Small intestine (tissue), 16 donors: Measurements from ENCODE around the gene MAGEB2. TPM values are rescaled to one million over a fixed set of nuclear protein-coding genes. Genes with fewer than 3 reads are reported as not detected.
"Not testable (repeated sequence)": the region's sequence is repeated elsewhere in the genome, so short reads cannot be mapped to it uniquely, and the experiment has no call there.

Experiments
- DNase-seq, 2 donors: peaks; one replicate each; pipeline versions ENCODE4 v3.0.0 to v3.0.0-alpha.2; 2013
- FAIRE-seq: peaks from 2 replicates; lab custom pipeline; 2012; peaks lifted over from hg19 to GRCh38; lab: Jason Lieb, UNC
- H3K27ac ChIP-seq, 3 donors: one replicate each; pipeline ENCODE4 v1.5.1; 2013; ENCODE audit warnings: low read length in 2 of 3, mild to moderate bottlenecking in 2 of 3, control low read depth in 1 of 3, inconsistent platforms in 1 of 3, low read depth in 1 of 3, moderate library complexity in 1 of 3
- H3K27me3 ChIP-seq, 3 donors: one replicate each; pipeline ENCODE4 v1.6.1; 2013; ENCODE audit warnings: low read length in 3 of 3, inconsistent platforms in 1 of 3; ENCODE audit not compliant: control insufficient read depth in 3 of 3, insufficient read depth in 3 of 3
- H3K36me3 ChIP-seq, 3 donors: one replicate each; pipeline ENCODE4 v1.6.1; 2013; ENCODE audit warnings: low read length in 3 of 3, inconsistent platforms in 1 of 3, low read depth in 1 of 3, mild to moderate bottlenecking in 1 of 3, moderate library complexity in 1 of 3; ENCODE audit not compliant: control insufficient read depth in 3 of 3, insufficient read depth in 2 of 3
- H3K4me1 ChIP-seq, 3 donors: one replicate each; pipeline ENCODE4 v1.6.1; 2013; ENCODE audit warnings: low read length in 2 of 3, inconsistent platforms in 1 of 3, low read depth in 1 of 3, mild to moderate bottlenecking in 1 of 3, moderate library complexity in 1 of 3; ENCODE audit not compliant: control insufficient read depth in 3 of 3, insufficient read depth in 2 of 3
- H3K4me3 ChIP-seq, 3 donors: one replicate each; pipeline ENCODE4 v1.5.1; 2013; ENCODE audit warnings: low read length in 3 of 3, control low read depth in 1 of 3, inconsistent platforms in 1 of 3, low read depth in 1 of 3, mild to moderate bottlenecking in 1 of 3, moderate library complexity in 1 of 3
- H3K9me3 ChIP-seq, 2 donors: one replicate each; pipeline ENCODE4 v1.6.1; 2013; ENCODE audit warnings: low read depth in 1 of 2, low read length in 1 of 2; ENCODE audit not compliant: control insufficient read depth in 2 of 2, insufficient read depth in 1 of 2
- WGBS, 3 donors: extraction: QIAGEN DNeasy Blood & Tissue Kit; methylation state at CpG; one replicate each; pipeline ENCODE4 v1.1.7; 2013; 5-methylcytosine and 5-hydroxymethylcytosine counted together
- long read RNA-seq, 10 donors: transcript quantifications; one replicate each; lab custom pipeline, GENCODE V29; 2026
- polyA plus RNA-seq, 4 donors: library from polyadenylated mRNA; stranded (reverse) in 3 of 4; unstranded in 1 of 4; fragments of 200-250 nt in 3 of 4; fragments of 120-200 nt in 1 of 4; gene quantifications; one replicate each; pipeline versions ENCODE4 v1.2.1 to v1.2.3, GENCODE V29; 2013
- donor health status: healthy with polysubstance abuse.
- donor health status: control.
- donor health status: control.
- donor health status: Bipolar disorder and iron deficiency.
- donor health status: healthy.

The MAGEB2 gene, protein sequence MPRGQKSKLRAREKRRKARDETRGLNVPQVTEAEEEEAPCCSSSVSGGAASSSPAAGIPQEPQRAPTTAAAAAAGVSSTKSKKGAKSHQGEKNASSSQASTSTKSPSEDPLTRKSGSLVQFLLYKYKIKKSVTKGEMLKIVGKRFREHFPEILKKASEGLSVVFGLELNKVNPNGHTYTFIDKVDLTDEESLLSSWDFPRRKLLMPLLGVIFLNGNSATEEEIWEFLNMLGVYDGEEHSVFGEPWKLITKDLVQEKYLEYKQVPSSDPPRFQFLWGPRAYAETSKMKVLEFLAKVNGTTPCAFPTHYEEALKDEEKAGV
- polyA plus RNA-seq: not detected
- long read RNA-seq, donor 1: 0 reads
- long read RNA-seq, donor 2: 0 reads
- long read RNA-seq, donor 3: 0 reads
- long read RNA-seq, donor 4: 0 reads
- long read RNA-seq, donor 5: 0 reads
- long read RNA-seq, donor 6: 0 reads
- long read RNA-seq, donor 7: 0 reads
- long read RNA-seq, donor 8: 0 reads
- long read RNA-seq, donor 9: 0 reads
- long read RNA-seq, donor 10: 0 reads

- Histone ChIP-seq H3K9me3 (peaks cover 0 to 2% of the 10 kb centered on the region in 2 donors), H3K36me3 (no peaks in the 10 kb centered on the region), H3K27ac (no peak within 1 kb of the TSS), H3K27me3 (no peaks in the 10 kb centered on the region), H3K4me1 (no peaks in the 10 kb centered on the region), H3K4me3 (no peak within 1 kb of the TSS)
- DNase-seq (no peak), FAIRE-seq (no peak)
- WGBS, 3 donors: 89 to 95% (median 93%) methylated on average over 29 of the region's 29 CpGs
These were observed at the start of gene MAGEB2 for GRCh38 chrX:30215357-30215843. Gene MAGEB2 (plus strand): TSS chrX:30215563. CDS start chrX:30218581, 3,018 bp downstream.

GRCh38 chrX:30170900-30171299 is 44.5 kb upstream of the MAGEB2 start:
- Histone ChIP-seq H3K9me3 (no peaks in the 10 kb centered on the region), H3K36me3 (no peaks in the 10 kb centered on the region), H3K27ac (no peak overlapping the region), H3K4me1 (no peaks in the 10 kb centered on the region), H3K27me3 (no peaks in the 10 kb centered on the region), H3K4me3 (no peak overlapping the region)
- WGBS, 3 donors: 0 to 54% (median 13%) methylated on average over 2 of the region's 2 CpGs
- no peak for DNase-seq
- FAIRE-seq: no peak

GRCh38 chrX:30181353-30181752 is 34.0 kb upstream of the MAGEB2 start:
- Histone ChIP-seq H3K4me3 (no peak overlapping the region), H3K36me3 (no peaks in the 10 kb centered on the region), H3K4me1 (no peaks in the 10 kb centered on the region), H3K9me3 (no peaks in the 10 kb centered on the region), H3K27me3 (peaks cover 0 to 2% (median 0%) of the 10 kb centered on the region in 3 donors), H3K27ac (no peak overlapping the region)
- DNase-seq: no peak
- 21 to 57% (median 27%) methylated on average over 1 of the region's 1 CpG for WGBS, 3 donors
- no peak for FAIRE-seq

- H3K27me3 ChIP-seq: peaks cover 0 to 2% (median 0%) of the 10 kb centered on the region in 3 donors
- H3K4me1 ChIP-seq: no peaks in the 10 kb centered on the region
- no peaks in the 10 kb centered on the region for H3K9me3 ChIP-seq
- no peak for DNase-seq
- 44 to 60% (median 49%) methylated on average over 3 of the region's 3 CpGs for WGBS, 3 donors
- no peaks in the 10 kb centered on the region for H3K36me3 ChIP-seq
- FAIRE-seq: no peak
- no peak overlapping the region for H3K4me3 ChIP-seq
- H3K27ac ChIP-seq: no peak overlapping the region
These were observed 31.8 kb upstream of the MAGEB2 start for GRCh38 chrX:30183554-30183953.

DNA sequence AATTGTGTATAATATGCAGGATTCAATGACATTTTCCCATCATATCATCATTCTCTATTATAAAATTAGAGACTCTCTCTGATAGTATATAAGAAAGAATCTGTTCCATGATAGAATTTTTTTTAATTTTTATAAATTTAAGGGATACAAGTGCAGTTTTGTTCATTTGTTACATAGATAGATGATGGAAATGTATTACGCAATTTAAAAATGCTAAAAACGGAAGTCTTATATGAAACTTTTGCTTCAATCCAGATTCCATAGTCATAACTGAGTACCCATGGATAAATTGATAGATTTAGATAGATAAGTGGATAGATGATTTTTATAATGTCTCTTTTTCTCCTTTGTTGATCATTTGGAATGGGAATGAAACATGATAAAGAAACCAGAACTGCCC is 24.9 kb upstream of the MAGEB2 start:
- 84 to 94% (median 84%) methylated on average over 2 of the region's 2 CpGs for WGBS, 3 donors
- FAIRE-seq (peak; percentile 55), DNase-seq (no peak)
- Histone ChIP-seq H3K27me3 (no peaks in the 10 kb centered on the region), H3K4me1 (no peaks in the 10 kb centered on the region), H3K36me3 (no peaks in the 10 kb centered on the region), H3K4me3 (no peak overlapping the region), H3K9me3 (no peaks in the 10 kb centered on the region), H3K27ac (no peak overlapping the region)

DNA sequence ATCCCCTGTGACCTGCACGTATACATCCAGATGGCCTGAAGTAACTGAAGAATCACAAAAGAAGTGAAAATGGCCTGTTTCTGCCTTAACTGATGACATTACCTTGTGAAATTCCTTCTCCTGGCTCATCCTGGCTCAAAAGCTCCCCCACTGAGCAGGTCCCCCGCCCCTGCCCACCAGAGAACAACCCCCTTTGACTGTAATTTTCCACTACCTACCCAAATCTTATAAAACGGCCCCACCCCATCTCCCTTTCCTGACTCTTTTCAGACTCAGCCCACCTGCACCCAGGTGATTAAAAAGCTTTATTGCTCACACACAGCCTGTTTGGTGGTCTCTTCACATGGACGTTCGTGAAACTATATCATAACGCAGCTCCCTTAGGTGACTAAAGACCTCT is 21.5 kb upstream of the MAGEB2 start:
- not testable (repeated sequence) for H3K9me3 ChIP-seq, H3K36me3 ChIP-seq, H3K4me1 ChIP-seq, H3K27me3 ChIP-seq, FAIRE-seq, DNase-seq, H3K4me3 ChIP-seq, H3K27ac ChIP-seq
- WGBS, 3 donors: 45 to 80% (median 70%) methylated on average over 5 to 6 of the region's 6 CpGs

DNA sequence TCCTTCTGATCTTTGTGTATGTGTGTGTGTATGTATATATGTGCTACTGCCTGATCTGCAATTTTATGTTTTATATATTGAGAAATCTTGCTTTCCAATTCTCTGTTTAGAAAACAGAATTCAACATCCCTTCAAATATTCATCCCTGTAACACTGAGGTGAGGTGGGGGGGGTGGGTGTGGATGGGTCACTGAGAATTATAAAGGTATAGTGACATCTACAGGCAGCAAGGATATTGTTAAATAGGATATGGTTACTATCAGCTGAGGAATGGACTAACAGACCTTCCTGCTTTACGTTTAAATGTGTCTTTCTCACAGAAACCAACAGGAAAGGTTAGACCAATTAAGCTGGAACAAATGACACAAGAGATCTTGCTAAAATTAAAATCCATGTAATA is 19.0 kb upstream of the MAGEB2 start:
- Histone ChIP-seq H3K27me3 (no peaks in the 10 kb centered on the region), H3K4me1 (no peaks in the 10 kb centered on the region), H3K9me3 (no peaks in the 10 kb centered on the region), H3K27ac (no peak overlapping the region), H3K36me3 (no peaks in the 10 kb centered on the region), H3K4me3 (no peak overlapping the region)
- DNase-seq (peak in 1 of 2 donors; percentile 12), FAIRE-seq (no peak)
- WGBS, 3 donors: 4 to 20% (median 17%) methylated on average over 1 of the region's 1 CpG

DNA sequence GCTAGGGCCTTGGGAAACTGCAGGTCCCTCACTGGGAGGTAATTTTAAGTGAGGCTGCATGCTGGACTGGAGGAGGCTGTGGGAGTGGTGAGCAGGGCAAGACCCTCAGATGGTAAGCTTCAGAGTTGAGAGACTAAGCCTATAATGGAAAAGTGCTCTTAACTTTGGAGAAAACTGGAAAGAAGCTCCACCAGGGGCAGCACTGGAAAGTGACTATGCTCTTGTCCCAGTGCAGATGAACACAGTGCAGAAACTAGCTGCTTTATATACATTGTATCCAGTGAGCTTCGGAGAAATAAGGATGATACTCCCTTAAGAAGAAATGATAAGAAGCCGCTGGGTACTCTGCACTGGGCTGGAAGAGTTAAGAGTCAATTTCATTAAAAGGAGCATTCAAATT is 3.2 kb upstream of the MAGEB2 start:
- Histone ChIP-seq H3K9me3 (peaks cover 0 to 2% of the 10 kb centered on the region in 2 donors), H3K36me3 (no peaks in the 10 kb centered on the region), H3K4me3 (no peak overlapping the region), H3K27me3 (no peaks in the 10 kb centered on the region), H3K4me1 (no peaks in the 10 kb centered on the region), H3K27ac (no peak overlapping the region)
- 82 to 92% (median 83%) methylated on average over 2 of the region's 2 CpGs for WGBS, 3 donors
- FAIRE-seq (no peak), DNase-seq (no peak)
